ENCODE measurements around the gene PLCB2. TPM values are rescaled to one million over a fixed set of nuclear protein-coding genes. Genes with fewer than 3 reads are reported as not detected.

The PLCB2 gene
- total RNA-seq, 1 donor: 61.7 TPM

DNA sequence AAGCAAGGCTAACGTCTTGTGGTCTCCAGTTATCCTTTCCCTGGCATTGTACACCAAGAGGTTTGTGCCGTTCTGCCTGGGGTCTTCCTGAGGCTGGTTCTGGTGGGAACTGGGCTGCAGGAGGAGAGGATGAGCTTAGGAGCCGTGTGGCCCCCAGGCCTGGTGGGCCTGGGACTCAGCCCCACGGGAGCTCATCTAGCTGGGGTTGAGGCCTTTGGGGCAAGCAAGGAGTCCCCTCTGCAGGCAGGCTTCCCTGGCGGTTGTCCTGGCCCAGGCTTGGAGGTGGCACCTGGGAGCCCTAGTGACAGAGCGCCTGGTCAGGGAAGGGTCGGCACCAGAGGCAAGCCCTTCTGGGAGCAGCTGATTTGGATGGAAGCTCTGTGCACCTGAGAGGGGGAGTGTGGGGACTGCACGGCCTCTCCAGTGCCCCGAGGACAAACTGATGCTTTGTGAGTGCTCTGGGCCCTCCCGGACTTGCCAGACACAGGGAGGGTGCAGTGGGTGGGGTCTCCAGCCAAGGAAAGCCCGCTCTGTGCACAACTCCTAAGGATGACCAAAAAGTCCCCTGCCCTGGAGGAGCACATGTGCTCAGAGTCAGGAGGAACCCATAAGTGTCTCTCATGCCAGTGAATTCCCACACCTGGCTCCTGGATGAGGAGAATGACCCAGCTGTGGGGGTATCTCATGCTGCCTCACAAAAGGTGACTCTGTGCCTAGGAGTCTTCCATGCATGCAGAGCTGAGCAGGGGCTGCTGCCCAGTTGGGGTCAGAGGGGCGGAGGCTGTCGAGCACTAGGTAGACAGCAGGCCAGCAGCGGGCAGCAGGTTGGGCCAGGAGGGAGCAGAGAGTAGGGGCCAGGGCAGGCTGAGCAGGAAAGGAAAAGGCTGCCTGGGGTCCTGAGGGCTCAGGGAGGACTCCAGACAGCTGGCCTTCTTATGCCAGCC, 66.2 kb downstream of the PLCB2 start:
- peaks cover 5% of the 10 kb centered on the region for H3K27me3 ChIP-seq (ENCODE audit: insufficient read depth, low read length)
- H3K4me1 ChIP-seq (ENCODE audit: insufficient read depth, low read length): peaks cover 11% of the 10 kb centered on the region
- no peak overlapping the region for H3K4me3 ChIP-seq (ENCODE audit: low read length)
- no peaks in the 10 kb centered on the region for H3K9me3 ChIP-seq (ENCODE audit: low read depth, low read length)

- H3K4me1 ChIP-seq (ENCODE audit: insufficient read depth, low read length): peaks cover 15% of the 10 kb centered on the region
- H3K4me3 ChIP-seq (ENCODE audit: low read length): no peak overlapping the region
These were observed 67.0 kb downstream of the PLCB2 start for GRCh38 chr15:40240619-40241221.

GRCh38 chr15:40239693-40240618, 67.8 kb downstream of the PLCB2 start:
- Histone ChIP-seq H3K27me3 (ENCODE audit: insufficient read depth, low read length) (peaks cover 5% of the 10 kb centered on the region), H3K4me3 (ENCODE audit: low read length) (no peak overlapping the region), H3K4me1 (ENCODE audit: insufficient read depth, low read length) (peaks cover 23% of the 10 kb centered on the region), H3K9me3 (ENCODE audit: low read depth, low read length) (no peaks in the 10 kb centered on the region)

More at GRCh38 chr15:40240619-40241221, 67.0 kb downstream of the PLCB2 start:
- H3K9me3 ChIP-seq (ENCODE audit: low read depth, low read length): no peaks in the 10 kb centered on the region
- peaks cover 5% of the 10 kb centered on the region for H3K27me3 ChIP-seq (ENCODE audit: insufficient read depth, low read length)

DNA sequence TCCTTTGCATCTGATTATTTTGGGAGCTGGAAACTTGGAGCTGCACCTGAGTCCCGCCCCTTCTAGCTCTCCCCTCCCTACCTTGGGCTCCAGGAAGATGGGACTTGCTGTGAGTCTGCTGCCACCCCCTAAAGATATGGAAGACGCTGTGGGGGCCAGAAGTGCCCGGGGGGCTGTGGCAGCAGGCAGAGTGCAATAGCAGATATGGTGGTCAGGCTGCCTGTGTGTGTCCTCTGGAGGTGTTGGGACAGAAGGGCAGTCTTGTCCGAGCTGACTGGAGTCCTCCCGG, 68.4 kb downstream of the PLCB2 start:
- H3K4me3 ChIP-seq (ENCODE audit: low read length): no peak overlapping the region

DNA sequence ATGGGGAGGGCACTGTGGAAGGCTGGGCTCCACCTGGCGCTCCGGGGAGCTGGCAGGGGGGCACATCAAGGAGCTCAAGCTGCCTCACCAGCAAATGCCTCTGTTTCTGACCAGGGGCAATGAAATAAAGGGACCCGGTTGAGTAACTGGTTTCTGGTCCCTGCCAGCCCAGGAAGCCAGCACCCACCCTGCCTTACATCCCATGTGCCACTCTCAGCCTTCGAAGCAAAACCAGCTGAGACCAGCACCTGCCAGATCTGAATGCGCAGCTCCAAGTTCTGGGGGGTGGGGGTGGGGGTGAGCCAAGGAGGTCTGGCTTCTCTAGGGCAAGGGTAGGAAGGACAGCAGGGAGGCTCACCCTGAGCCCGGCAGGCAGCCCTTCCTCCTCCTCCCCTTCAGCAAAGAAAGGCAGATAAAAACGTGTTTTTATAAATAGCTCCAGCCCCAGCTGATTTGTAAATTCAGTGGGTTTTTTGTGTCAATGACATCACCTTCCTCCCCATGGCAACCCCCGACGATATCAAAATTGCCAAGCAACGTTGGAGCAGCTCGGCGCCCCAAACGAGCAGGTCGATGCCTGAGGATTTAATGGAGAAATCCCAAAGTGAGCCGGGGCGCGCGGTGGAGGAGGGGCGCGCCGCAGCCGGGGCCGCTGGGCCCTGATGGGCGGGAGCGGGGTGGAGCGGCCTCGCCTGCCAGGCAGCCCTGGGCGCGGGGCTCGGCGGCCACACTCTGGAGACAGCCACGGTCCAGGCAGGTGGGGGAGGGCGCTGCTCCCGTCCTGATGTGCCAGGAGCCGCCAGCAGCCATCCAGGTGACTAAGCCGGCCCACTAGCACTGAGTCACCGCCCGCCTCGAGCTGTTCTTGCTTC, 69.0 kb downstream of the PLCB2 start, which contains the start of gene PAK6:
PAK6 (plus strand) TSS at position 532 of the 872 bp plus-strand sequence. CDS start 25,723 bp downstream, outside the sequence.
- Histone ChIP-seq H3K4me3 (ENCODE audit: low read length) (no peak within 1 kb of the TSS), H3K9me3 (ENCODE audit: low read depth, low read length) (no peaks in the 10 kb centered on the region), H3K4me1 (ENCODE audit: insufficient read depth, low read length) (peaks cover 35% of the 10 kb centered on the region)

More for the DNA sequence above, 68.4 kb downstream of the PLCB2 start:
- Histone ChIP-seq H3K4me1 (ENCODE audit: insufficient read depth, low read length) (peaks cover 29% of the 10 kb centered on the region), H3K27me3 (ENCODE audit: insufficient read depth, low read length) (peaks cover 5% of the 10 kb centered on the region), H3K9me3 (ENCODE audit: low read depth, low read length) (no peaks in the 10 kb centered on the region)

More for the DNA sequence above, 69.0 kb downstream of the PLCB2 start, which contains the start of gene PAK6:
- peaks cover 5% of the 10 kb centered on the region for H3K27me3 ChIP-seq (ENCODE audit: insufficient read depth, low read length)

Other genes with a start within 250 kb of the PLCB2 start
- gene BMF, start 199.1 kb downstream of the PLCB2 start, total RNA-seq: 31.6 TPM
- gene BUB1B, start 146.9 kb downstream of the PLCB2 start, total RNA-seq: 2.7 TPM
- gene PAK6, start 68.9 kb downstream of the PLCB2 start, total RNA-seq: 0.42 TPM
- not detected for gene ANKRD63, start 24.9 kb downstream of the PLCB2 start, total RNA-seq
- gene INAFM2, start 15.8 kb upstream of the PLCB2 start, total RNA-seq: 28.1 TPM
- gene CCDC9B, start 33.0 kb upstream of the PLCB2 start, total RNA-seq: 0.63 TPM
- gene PHGR1, start 43.1 kb upstream of the PLCB2 start, total RNA-seq: not detected
- under 0.01 TPM for gene DISP2, start 50.3 kb upstream of the PLCB2 start, total RNA-seq
- 7.1 TPM for gene KNSTRN, start 74.8 kb upstream of the PLCB2 start, total RNA-seq
- 12.7 TPM for gene IVD, start 97.9 kb upstream of the PLCB2 start, total RNA-seq
- 13.9 TPM for gene BAHD1, start 133.0 kb upstream of the PLCB2 start, total RNA-seq
- gene CHST14, start 163.0 kb upstream of the PLCB2 start, total RNA-seq: 3.9 TPM

All from mononuclear cell (primary cell).